Measurements from ENCODE around the gene KANK4. TPM values are rescaled to one million over a fixed set of nuclear protein-coding genes. Genes with fewer than 3 reads are reported as not detected.

Gene KANK4
- total and polyA plus RNA-seq, 2 donors (not counting 1 experiment from before 2014, with no cell fraction given) = not detected

DNA sequence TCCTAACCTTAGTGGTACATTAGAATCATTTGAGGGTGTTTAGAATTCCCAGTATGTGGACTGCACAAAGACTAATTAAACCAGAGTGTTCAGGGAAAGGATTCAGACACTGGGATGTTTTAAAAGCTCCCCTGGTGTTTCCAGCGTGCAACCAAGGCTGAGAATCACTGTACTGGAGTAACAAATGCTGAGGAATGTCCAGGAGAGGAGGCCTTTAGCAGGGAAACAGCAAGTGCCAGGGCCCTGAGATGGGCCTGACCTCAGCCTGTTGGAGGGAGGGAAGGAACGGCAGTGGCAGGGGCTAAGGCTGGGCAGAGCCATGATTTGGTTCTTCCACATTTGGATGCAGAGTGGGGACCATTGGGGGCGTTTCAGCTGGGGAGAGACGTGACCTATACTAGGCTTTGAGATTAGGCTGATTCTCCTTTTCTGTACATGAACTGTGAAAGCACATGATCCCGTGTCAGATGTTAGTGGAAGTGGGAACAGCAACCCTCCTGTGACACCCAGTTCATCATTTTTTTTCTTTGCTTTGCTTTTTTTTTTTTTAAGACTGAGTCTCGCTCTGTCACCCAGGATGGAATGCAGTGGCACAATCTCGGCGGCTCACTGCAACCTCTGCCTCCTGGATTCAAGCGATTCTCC, 49.3 kb downstream of the KANK4 start:
- no peaks in the 10 kb centered on the region for H3K79me2 ChIP-seq (ENCODE audit: control insufficient read depth, insufficient read depth, low read length)
- no peaks in the 10 kb centered on the region for H3K27me3 ChIP-seq (ENCODE audit: control insufficient read depth, insufficient read depth, low read length)
- no peak overlapping the region for H2AFZ ChIP-seq (ENCODE audit: low read length)
- no peaks in the 10 kb centered on the region for H3K4me1 ChIP-seq (ENCODE audit: control insufficient read depth, extremely low read depth, insufficient read depth, low read length)
- no peak overlapping the region for H3K4me3 ChIP-seq (replicated peaks in 1 of 4; ENCODE audit: control extremely low read depth in 1 of 4, insufficient read depth in 1 of 4, low read depth in 3 of 4, low read length in 4 of 4)
- TF ChIP-seq EZH2 (IDR thresholded peaks at IDR 0.05; ENCODE audit: low read length, missing control alignments) (no peak), CTCF (conservative IDR thresholded peaks at IDR 0.05 in 1 of 2, IDR thresholded peaks at IDR 0.05 in 1 of 2; ENCODE audit: low read depth in 1 of 2, low read length in 2 of 2) (no peak)
- DNase-seq (ENCODE audit: low read depth in 2 of 2) = no peak
- H3K9me3 ChIP-seq (ENCODE audit: control insufficient read depth, insufficient read depth, low read depth, low read length) = no peaks in the 10 kb centered on the region
- no peaks in the 10 kb centered on the region for H4K20me1 ChIP-seq (ENCODE audit: control insufficient read depth, extremely low read depth, insufficient read depth, low read length)
- no peaks in the 10 kb centered on the region for H3K36me3 ChIP-seq (ENCODE audit: control insufficient read depth, insufficient read depth, low read length)
- H3K9ac ChIP-seq (ENCODE audit: insufficient read depth, low read length) = no peak overlapping the region
- no peak overlapping the region for H3K27ac ChIP-seq (ENCODE audit: insufficient read depth, low read length)
- H3K4me2 ChIP-seq (ENCODE audit: extremely low read depth, insufficient read depth, low read length) = no peak overlapping the region

- no peak overlapping the region for H3K4me2 ChIP-seq (ENCODE audit: extremely low read depth, insufficient read depth, low read length)
- H3K27ac ChIP-seq (ENCODE audit: insufficient read depth, low read length) = no peak overlapping the region
- no peaks in the 10 kb centered on the region for H3K9me3 ChIP-seq (ENCODE audit: control insufficient read depth, insufficient read depth, low read depth, low read length)
- H3K79me2 ChIP-seq (ENCODE audit: control insufficient read depth, insufficient read depth, low read length) = no peaks in the 10 kb centered on the region
- no peaks in the 10 kb centered on the region for H3K27me3 ChIP-seq (ENCODE audit: control insufficient read depth, insufficient read depth, low read length)
- no peak for DNase-seq (ENCODE audit: low read depth in 2 of 2)
- H3K4me3 ChIP-seq (replicated peaks in 1 of 4; ENCODE audit: control extremely low read depth in 1 of 4, insufficient read depth in 1 of 4, low read depth in 3 of 4, low read length in 4 of 4) = no peak overlapping the region
- no peak overlapping the region for H2AFZ ChIP-seq (ENCODE audit: low read length)
- H4K20me1 ChIP-seq (ENCODE audit: control insufficient read depth, extremely low read depth, insufficient read depth, low read length) = no peaks in the 10 kb centered on the region
- H3K4me1 ChIP-seq (ENCODE audit: control insufficient read depth, extremely low read depth, insufficient read depth, low read length) = no peaks in the 10 kb centered on the region
- H3K9ac ChIP-seq (ENCODE audit: insufficient read depth, low read length) = no peak overlapping the region
- TF ChIP-seq EZH2 (IDR thresholded peaks at IDR 0.05; ENCODE audit: low read length, missing control alignments) (no peak), CTCF (conservative IDR thresholded peaks at IDR 0.05 in 1 of 2, IDR thresholded peaks at IDR 0.05 in 1 of 2; ENCODE audit: low read depth in 1 of 2, low read length in 2 of 2) (no peak)
- H3K36me3 ChIP-seq (ENCODE audit: control insufficient read depth, insufficient read depth, low read length) = no peaks in the 10 kb centered on the region
Measured at GRCh38 chr1:62269439-62269838, 49.8 kb downstream of the KANK4 start.

GRCh38 chr1:62268315-62268714, 50.9 kb downstream of the KANK4 start:
- Histone ChIP-seq H2AFZ (ENCODE audit: low read length) (no peak overlapping the region), H4K20me1 (ENCODE audit: control insufficient read depth, extremely low read depth, insufficient read depth, low read length) (no peaks in the 10 kb centered on the region), H3K27ac (ENCODE audit: insufficient read depth, low read length) (no peak overlapping the region)

More at GRCh38 chr1:62268315-62268714, 50.9 kb downstream of the KANK4 start:
- Histone ChIP-seq H3K27me3 (ENCODE audit: control insufficient read depth, insufficient read depth, low read length) (no peaks in the 10 kb centered on the region), H3K79me2 (ENCODE audit: control insufficient read depth, insufficient read depth, low read length) (no peaks in the 10 kb centered on the region), H3K9ac (ENCODE audit: insufficient read depth, low read length) (no peak overlapping the region), H3K4me1 (ENCODE audit: control insufficient read depth, extremely low read depth, insufficient read depth, low read length) (no peaks in the 10 kb centered on the region), H3K9me3 (ENCODE audit: control insufficient read depth, insufficient read depth, low read depth, low read length) (no peaks in the 10 kb centered on the region), H3K4me3 (replicated peaks in 1 of 4; ENCODE audit: control extremely low read depth in 1 of 4, insufficient read depth in 1 of 4, low read depth in 3 of 4, low read length in 4 of 4) (no peak overlapping the region), H3K4me2 (ENCODE audit: extremely low read depth, insufficient read depth, low read length) (no peak overlapping the region), H3K36me3 (ENCODE audit: control insufficient read depth, insufficient read depth, low read length) (no peaks in the 10 kb centered on the region)
- no peak for DNase-seq (ENCODE audit: low read depth in 2 of 2)
- TF ChIP-seq CTCF (conservative IDR thresholded peaks at IDR 0.05 in 1 of 2, IDR thresholded peaks at IDR 0.05 in 1 of 2; ENCODE audit: low read depth in 1 of 2, low read length in 2 of 2) (no peak), EZH2 (IDR thresholded peaks at IDR 0.05; ENCODE audit: low read length, missing control alignments) (no peak)

Data from fibroblast of lung (primary cell).